ENCODE results near the gene G3BP1. TPM values are rescaled to one million over a fixed set of nuclear protein-coding genes. Genes with fewer than 3 reads are reported as not detected.
"Not testable (repeated sequence)": the region's sequence is repeated elsewhere in the genome, so short reads cannot be mapped to it uniquely, and the experiment has no call there.

Gene G3BP1
- total RNA-seq, 1 experiment from 2014 or later = 157 TPM

DNA sequence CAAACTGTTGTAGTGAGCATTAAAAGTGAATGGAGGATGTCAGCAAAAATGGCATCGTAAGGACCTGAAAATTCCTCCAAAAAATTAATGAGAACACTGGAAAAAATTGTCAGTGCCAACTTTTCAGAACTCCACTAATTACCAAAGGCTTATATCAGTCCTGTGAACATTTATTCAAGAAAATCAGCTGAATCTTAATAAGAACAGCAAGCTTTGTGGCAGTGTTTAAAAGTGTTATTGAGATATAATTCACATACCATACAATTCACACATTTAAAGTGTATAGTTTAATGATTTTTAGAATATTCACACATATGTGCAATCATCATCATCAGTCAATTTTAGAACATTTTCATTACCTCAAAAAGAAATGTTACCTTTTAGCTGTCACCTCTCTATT lies 57.6 kb downstream of the G3BP1 start:
- no peaks in the 10 kb centered on the region for H3K27me3 ChIP-seq (ENCODE audit: low read length)
- H3F3A ChIP-seq (ENCODE audit: low read length, unreplicated experiment) = no peaks in the 10 kb centered on the region
- no peak overlapping the region for H3K27ac ChIP-seq (ENCODE audit: low read length)
- intact Hi-C loops (cut with micrococcal nuclease) = loop anchor here (5.0 kb wide), 1 partner anchor 518 kb away; no protein-coding TSS in a partner anchor
- H3K4me1 ChIP-seq (ENCODE audit: insufficient read depth, low read length) = no peaks in the 10 kb centered on the region
- H3K79me2 ChIP-seq (ENCODE audit: low read length) = no peaks in the 10 kb centered on the region
- no TSS peak for BruUV-seq (replicated peaks)
- no peak overlapping the region for H3K9ac ChIP-seq (ENCODE audit: low read length)
- no peaks in the 10 kb centered on the region for H3K36me3 ChIP-seq (ENCODE audit: low read depth, low read length)
- ChIA-PET CTCF (no interaction called here), POLR2A (ENCODE audit: unreplicated experiment) (no interaction called here)
- no peak for ATAC-seq
- H3K9me2 ChIP-seq (replicated peaks; ENCODE audit: low read length) = no peaks in the 10 kb centered on the region
- no peaks in the 10 kb centered on the region for H3K9me3 ChIP-seq (ENCODE audit: low read length)
- H3K4me2 ChIP-seq (ENCODE audit: low read length) = no peak overlapping the region
- H4K20me1 ChIP-seq (ENCODE audit: low read length) = no peaks in the 10 kb centered on the region
- no peak overlapping the region for H3K4me3 ChIP-seq (ENCODE audit: low read length)
- DNase-seq = no peak
- TF ChIP-seq CTCF (conservative IDR thresholded peaks at IDR 0.05; ENCODE audit: low read depth, low read length) (no peak), EZH2 (IDR thresholded peaks at IDR 0.05; ENCODE audit: low read length, unreplicated experiment) (no peak), EZH2phosphoT487 (IDR thresholded peaks at IDR 0.05; ENCODE audit: borderline replicate concordance, low read length) (no peak)
- H2AFZ ChIP-seq (ENCODE audit: low read length) = no peak overlapping the region

GRCh38 chr5:151832843-151833242 lies 61.1 kb downstream of the G3BP1 start:
- H3K9ac ChIP-seq (ENCODE audit: low read length) = not testable (repeated sequence)

DNA sequence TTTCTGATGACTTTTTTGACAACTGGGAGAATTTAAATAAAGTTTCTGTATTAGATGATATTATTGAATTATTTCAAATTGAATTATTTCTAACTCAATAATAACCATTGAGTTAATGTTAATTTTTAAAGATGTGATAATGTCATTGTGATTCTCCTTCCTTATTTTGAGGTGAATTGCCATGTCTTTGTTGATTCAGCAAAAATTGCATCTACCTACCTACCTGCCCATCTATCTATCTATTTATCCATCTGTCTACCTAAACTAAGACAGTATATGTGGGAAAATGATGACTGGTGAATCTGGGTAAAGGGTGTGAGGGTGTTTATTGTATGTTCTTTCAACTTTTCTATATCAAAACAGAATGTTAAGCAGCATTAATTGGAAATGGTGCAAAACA lies 75.0 kb downstream of the G3BP1 start:
- H3K27me3 ChIP-seq (ENCODE audit: low read length) = 0 out of 2 replicates have a peak, but pooled peaks cover 4% of the 10 kb centered on the region
- no peaks in the 10 kb centered on the region for H3F3A ChIP-seq (ENCODE audit: low read length, unreplicated experiment)
- TF ChIP-seq CTCF (conservative IDR thresholded peaks at IDR 0.05; ENCODE audit: low read depth, low read length) (no peak), EZH2phosphoT487 (IDR thresholded peaks at IDR 0.05; ENCODE audit: borderline replicate concordance, low read length) (no peak), EZH2 (IDR thresholded peaks at IDR 0.05; ENCODE audit: low read length, unreplicated experiment) (no peak)
- no peak overlapping the region for H3K4me2 ChIP-seq (ENCODE audit: low read length)
- no peaks in the 10 kb centered on the region for H3K36me3 ChIP-seq (ENCODE audit: low read depth, low read length)
- ChIA-PET CTCF (no interaction called here), POLR2A (ENCODE audit: unreplicated experiment) (no interaction called here)
- no peaks in the 10 kb centered on the region for H3K9me2 ChIP-seq (replicated peaks; ENCODE audit: low read length)
- intact Hi-C loops (cut with micrococcal nuclease) = no loop called here
- no peaks in the 10 kb centered on the region for H3K4me1 ChIP-seq (ENCODE audit: insufficient read depth, low read length)
- no peaks in the 10 kb centered on the region for H3K79me2 ChIP-seq (ENCODE audit: low read length)
- no peak overlapping the region for H3K27ac ChIP-seq (ENCODE audit: low read length)
- no TSS peak for BruUV-seq (replicated peaks)
- no peak overlapping the region for H3K9ac ChIP-seq (ENCODE audit: low read length)
- H4K20me1 ChIP-seq (ENCODE audit: low read length) = no peaks in the 10 kb centered on the region
- DNase-seq = no peak
- no peak overlapping the region for H3K4me3 ChIP-seq (ENCODE audit: low read length)
- H2AFZ ChIP-seq (ENCODE audit: low read length) = no peak overlapping the region
- no peaks in the 10 kb centered on the region for H3K9me3 ChIP-seq (ENCODE audit: low read length)
- ATAC-seq = no peak

More at GRCh38 chr5:151832843-151833242, 61.1 kb downstream of the G3BP1 start:
- H3K4me2 ChIP-seq (ENCODE audit: low read length); H3K79me2 ChIP-seq (ENCODE audit: low read length); CTCF ChIA-PET; ATAC-seq; H3K9me3 ChIP-seq (ENCODE audit: low read length); H3K27ac ChIP-seq (ENCODE audit: low read length); H3K27me3 ChIP-seq (ENCODE audit: low read length); H3K4me1 ChIP-seq (ENCODE audit: insufficient read depth, low read length); POLR2A ChIA-PET (ENCODE audit: unreplicated experiment); H4K20me1 ChIP-seq (ENCODE audit: low read length); DNase-seq; intact Hi-C loops (cut with micrococcal nuclease); BruUV-seq (replicated peaks); H3F3A ChIP-seq (ENCODE audit: low read length, unreplicated experiment); H3K4me3 ChIP-seq (ENCODE audit: low read length); H2AFZ ChIP-seq (ENCODE audit: low read length); H3K9me2 ChIP-seq (replicated peaks; ENCODE audit: low read length); H3K36me3 ChIP-seq (ENCODE audit: low read depth, low read length): not testable (repeated sequence)

Measured in PC-3 (cell line).